Measurements from ENCODE around the gene GPR62. TPM values are rescaled to one million over a fixed set of nuclear protein-coding genes. Genes with fewer than 3 reads are reported as not detected.

GPR62 gene
- total and polyA plus RNA-seq, 8 donors, result 0.17 to 0.35 (median 0.30) TPM; not detected in 2

DNA sequence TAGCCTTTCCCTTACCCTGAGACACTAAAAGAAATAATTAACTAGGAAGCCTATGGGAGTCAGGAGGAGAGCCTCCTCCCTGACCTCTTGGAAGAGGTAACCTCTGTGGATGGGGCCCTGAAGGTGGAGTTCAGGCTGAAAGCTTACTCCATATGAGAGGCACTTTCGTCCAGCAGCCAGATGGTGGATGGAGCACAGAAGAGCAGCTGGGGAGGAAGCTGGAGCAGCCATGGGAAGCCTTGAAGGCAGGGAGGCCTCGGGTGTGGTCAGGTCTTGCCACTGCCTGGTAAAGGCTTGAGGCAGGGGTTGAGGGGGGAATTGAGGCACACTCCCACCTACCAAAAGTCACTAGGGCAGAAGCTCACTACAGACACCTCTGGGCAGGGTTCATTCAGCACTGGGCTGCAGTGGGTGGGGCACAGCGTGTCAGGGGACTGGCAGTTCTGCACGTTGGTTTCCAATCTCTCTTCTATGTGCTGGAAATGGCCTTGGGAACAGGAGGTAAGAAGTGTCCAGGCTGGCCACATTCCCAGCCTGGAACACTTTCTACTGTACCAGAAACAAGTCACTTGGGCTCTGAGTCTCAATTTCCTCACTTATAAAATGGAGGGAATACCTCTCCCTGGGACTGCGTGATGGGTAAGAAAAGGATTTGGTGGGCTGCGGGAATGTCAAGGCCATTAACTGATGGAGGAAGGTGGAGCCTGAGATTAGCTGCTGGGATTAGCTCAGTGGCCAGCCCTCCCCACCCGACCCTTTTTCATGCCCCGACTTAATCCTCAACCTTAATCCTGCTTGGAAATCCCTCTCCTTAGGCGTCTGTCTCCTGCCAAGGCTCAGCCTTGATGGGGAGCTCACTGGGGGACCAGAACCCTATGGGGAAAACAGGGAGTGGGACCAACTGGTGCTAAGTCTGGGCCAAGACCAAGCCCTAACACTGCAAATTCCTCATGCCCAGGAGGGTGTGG is 6.7 kb downstream of the GPR62 start:
- Histone ChIP-seq H3K27me3 (peaks cover 0 to 15% of the 10 kb centered on the region in 2 donors), H3K36me3 (peaks cover 0 to 30% of the 10 kb centered on the region in 2 donors), H3K27ac (no peak overlapping the region), H3K9me3 (no peaks in the 10 kb centered on the region), H3K4me1 (peaks cover 6 to 8% of the 10 kb centered on the region in 2 donors), H3K4me3 (no peak overlapping the region)
- TF ChIP-seq, protein P1, sequence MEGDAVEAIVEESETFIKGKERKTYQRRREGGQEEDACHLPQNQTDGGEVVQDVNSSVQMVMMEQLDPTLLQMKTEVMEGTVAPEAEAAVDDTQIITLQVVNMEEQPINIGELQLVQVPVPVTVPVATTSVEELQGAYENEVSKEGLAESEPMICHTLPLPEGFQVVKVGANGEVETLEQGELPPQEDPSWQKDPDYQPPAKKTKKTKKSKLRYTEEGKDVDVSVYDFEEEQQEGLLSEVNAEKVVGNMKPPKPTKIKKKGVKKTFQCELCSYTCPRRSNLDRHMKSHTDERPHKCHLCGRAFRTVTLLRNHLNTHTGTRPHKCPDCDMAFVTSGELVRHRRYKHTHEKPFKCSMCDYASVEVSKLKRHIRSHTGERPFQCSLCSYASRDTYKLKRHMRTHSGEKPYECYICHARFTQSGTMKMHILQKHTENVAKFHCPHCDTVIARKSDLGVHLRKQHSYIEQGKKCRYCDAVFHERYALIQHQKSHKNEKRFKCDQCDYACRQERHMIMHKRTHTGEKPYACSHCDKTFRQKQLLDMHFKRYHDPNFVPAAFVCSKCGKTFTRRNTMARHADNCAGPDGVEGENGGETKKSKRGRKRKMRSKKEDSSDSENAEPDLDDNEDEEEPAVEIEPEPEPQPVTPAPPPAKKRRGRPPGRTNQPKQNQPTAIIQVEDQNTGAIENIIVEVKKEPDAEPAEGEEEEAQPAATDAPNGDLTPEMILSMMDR (IDR thresholded peaks at IDR 0.05), result no peak
- DNase-seq, result peak in 1 of 4 donors; percentile 23
- intact Hi-C loops (cut with DNase I), result no loop called here
- no peak for ATAC-seq

DNA sequence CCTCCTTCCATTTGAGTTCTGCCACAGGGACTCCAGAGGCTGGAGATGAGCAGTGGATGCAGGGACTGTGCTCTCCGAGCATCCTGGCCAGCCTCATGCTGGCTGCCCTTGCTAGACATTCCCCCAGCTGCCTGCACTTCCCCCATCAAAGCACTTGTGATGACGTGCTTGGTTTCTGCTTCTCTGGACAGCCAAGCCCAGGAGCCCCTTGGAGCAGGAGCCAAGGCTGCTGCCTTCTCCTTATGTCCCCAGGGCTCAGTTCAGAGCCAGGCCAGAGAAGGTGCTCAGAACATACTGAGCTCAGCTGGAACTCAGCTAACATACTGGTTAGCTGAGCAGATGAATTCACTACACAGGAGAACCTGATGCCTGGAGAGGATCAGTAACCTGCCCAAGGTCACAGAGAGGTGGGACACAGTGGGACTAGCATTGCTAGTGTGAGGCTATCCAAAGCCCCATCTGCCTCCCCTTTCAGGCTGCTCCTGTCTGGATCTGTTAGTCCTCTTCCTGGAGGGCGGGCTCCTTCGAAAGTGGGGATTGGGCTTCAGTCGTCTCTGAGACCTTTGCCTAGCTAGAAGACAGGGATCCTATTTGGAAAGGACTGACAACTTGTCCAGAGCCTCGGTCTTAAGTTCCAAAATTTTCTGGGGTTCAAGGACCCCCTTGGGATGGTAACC is 7.8 kb downstream of the GPR62 start:
- TF ChIP-seq, protein P1 (IDR thresholded peaks at IDR 0.05), result no peak
- Histone ChIP-seq H3K4me1 (peaks cover 6 to 16% of the 10 kb centered on the region in 2 donors), H3K27ac (no peak overlapping the region), H3K36me3 (peaks cover 0 to 24% of the 10 kb centered on the region in 2 donors), H3K9me3 (no peaks in the 10 kb centered on the region), H3K27me3 (peaks cover 0 to 22% of the 10 kb centered on the region in 2 donors), H3K4me3 (no peak overlapping the region)
- ATAC-seq (no peak), DNase-seq (peak in 1 of 4 donors; percentile 44)
- intact Hi-C loops (cut with DNase I), result no loop called here

DNA sequence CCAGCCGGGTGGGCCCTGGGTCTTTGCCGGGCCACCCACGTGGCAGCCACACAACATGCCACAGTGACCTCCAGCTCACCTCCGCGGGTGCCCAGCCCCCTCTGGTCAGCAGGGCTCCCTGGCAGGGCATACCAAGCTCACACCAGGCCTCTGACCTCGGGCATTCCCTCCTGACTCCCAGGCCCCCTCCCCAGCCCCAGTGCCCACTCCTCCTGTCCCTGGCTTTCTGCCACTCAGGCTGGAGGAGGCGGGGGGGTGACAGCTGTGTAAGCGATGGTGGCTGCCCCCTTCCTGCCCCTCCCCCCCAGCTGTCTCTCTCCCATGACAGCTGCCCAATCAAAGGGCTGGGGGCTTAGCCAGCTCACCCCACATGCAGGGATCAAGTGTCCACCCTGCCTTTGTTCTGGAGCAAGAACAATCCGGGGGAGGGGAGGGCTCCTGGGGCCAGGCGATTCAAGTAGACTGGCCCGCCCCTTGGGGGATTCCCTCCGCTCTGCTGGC is 8.8 kb downstream of the GPR62 start:
- H3K27me3 ChIP-seq, result peaks cover 0 to 28% of the 10 kb centered on the region in 2 donors
- TF ChIP-seq, protein P1 (IDR thresholded peaks at IDR 0.05), result no peak
- no peak overlapping the region for H3K4me3 ChIP-seq
- no peaks in the 10 kb centered on the region for H3K9me3 ChIP-seq
- peaks cover 6 to 23% of the 10 kb centered on the region in 2 donors for H3K4me1 ChIP-seq
- intact Hi-C loops (cut with DNase I), result no loop called here
- DNase-seq, result peak in 1 of 4 donors; percentile 64
- peaks cover 0 to 16% of the 10 kb centered on the region in 2 donors for H3K36me3 ChIP-seq
- no peak for ATAC-seq
- no peak overlapping the region for H3K27ac ChIP-seq

DNA sequence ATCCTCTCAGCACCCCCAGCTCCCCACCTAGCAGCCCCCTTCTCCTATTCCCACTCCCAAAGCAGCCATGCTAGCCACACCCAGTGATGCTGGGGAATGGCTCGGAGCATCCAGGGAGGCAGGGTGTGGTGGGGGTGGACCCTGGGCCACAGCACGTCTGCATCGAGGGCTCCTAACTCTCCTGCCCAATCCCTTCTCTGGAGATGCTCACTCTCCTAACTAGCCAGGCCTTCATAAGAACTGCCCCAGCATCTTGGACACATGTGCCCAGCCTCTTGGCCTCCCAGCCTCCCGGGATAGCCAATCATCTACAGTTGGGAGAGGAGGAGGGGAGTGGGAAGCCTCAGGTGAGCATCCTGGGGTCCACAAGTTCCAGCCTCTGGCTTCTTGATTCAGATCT is 9.3 kb downstream of the GPR62 start:
- Histone ChIP-seq H3K4me3 (no peak overlapping the region), H3K27me3 (peaks cover 0 to 28% of the 10 kb centered on the region in 2 donors), H3K36me3 (peaks cover 0 to 13% of the 10 kb centered on the region in 2 donors), H3K27ac (no peak overlapping the region), H3K9me3 (no peaks in the 10 kb centered on the region), H3K4me1 (peaks cover 6 to 23% of the 10 kb centered on the region in 2 donors)
- TF ChIP-seq, protein P1 (IDR thresholded peaks at IDR 0.05), result no peak
- no peak for ATAC-seq
- DNase-seq, result no peak
- intact Hi-C loops (cut with DNase I), result no loop called here
